SK-N-SH (cell line): ENCODE data around the gene KCNF1. TPM values are rescaled to one million over a fixed set of nuclear protein-coding genes. Genes with fewer than 3 reads are reported as not detected.

Experiments used
- CTCF ChIA-PET: fragments of 300-600, 350-600 bp; formaldehyde crosslinking; extraction: SDS; loops from one replicate; lab custom pipeline; 2021; lab: Yijun Ruan, JAX
- POLR2A ChIA-PET: fragments of 350-600 bp; sonication (Branson Sonifier 250); formaldehyde crosslinking; extraction: SDS; loops from one replicate; lab custom pipeline; 2020; ENCODE audit warnings: antibody characterized with exemption, inconsistent platforms; lab: Yijun Ruan, JAX
- DNase-seq: peaks from one replicate; pipeline ENCODE4 v3.0.0; 2012
- H2AFZ ChIP-seq: fragments of 200-600 bp; sonication (generic); 2 replicates; pipeline ENCODE4 v1.8.1; 2016; ENCODE audit warnings: antibody characterized with exemption, mild to moderate bottlenecking, low read depth
- H3F3A ChIP-seq: fragments of 200-600 bp; sonication (generic); replicated peaks from 2 replicates; pipeline ENCODE3; 2016; ENCODE audit warnings: antibody characterized with exemption, mild to moderate bottlenecking; ENCODE audit not compliant: insufficient read depth
- H3K27ac ChIP-seq, 2 experiments: fragments of 200-500 bp in 1 of 2; fragments of 200-600 bp in 1 of 2; sonication (Bioruptor generic) in 1 of 2; sonication (generic), shearing (Covaris generic) in 1 of 2; 2 replicates each; pipeline versions ENCODE4 v1.5.1 to v1.6.1; 2014 to 2016; ENCODE audit warnings: low read depth in 2 of 2, inconsistent platforms in 1 of 2, low read length in 1 of 2, mild to moderate bottlenecking in 1 of 2, mixed read lengths in 1 of 2
- H3K27me3 ChIP-seq: fragments of 200-600 bp; sonication (generic), shearing (Covaris generic); 2 replicates; pipeline ENCODE4 v1.6.1; 2016; ENCODE audit warnings: mixed run types; ENCODE audit not compliant: insufficient read depth
- H3K36me3 ChIP-seq, 2 experiments: fragments of 200-500 bp in 1 of 2; fragments of 200-600 bp in 1 of 2; sonication (Bioruptor generic) in 1 of 2; sonication (generic) in 1 of 2; replicated peaks in 1 of 2; 2 replicates each; pipeline versions ENCODE3 to v1.5.1; 2014 to 2016; ENCODE audit warnings: low read length in 1 of 2, mild to moderate bottlenecking in 1 of 2; ENCODE audit not compliant: insufficient read depth in 2 of 2, control insufficient read depth in 1 of 2
- H3K4me1 ChIP-seq, 2 experiments: fragments of 200-500 bp in 1 of 2; fragments of 200-600 bp in 1 of 2; sonication (Bioruptor generic) in 1 of 2; sonication (generic), shearing (Covaris generic) in 1 of 2; 2 replicates each; pipeline versions ENCODE4 v1.5.1 to v1.6.1; 2014 to 2016; ENCODE audit warnings: low read depth in 1 of 2, low read length in 1 of 2, mixed run types in 1 of 2; ENCODE audit not compliant: insufficient read depth in 2 of 2, control insufficient read depth in 1 of 2
- H3K4me2 ChIP-seq: fragments of 200-600 bp; sonication (generic), shearing (Covaris generic); 2 replicates; pipeline ENCODE4 v1.6.1; 2017; ENCODE audit warnings: mixed run types
- H3K4me3 ChIP-seq, 2 experiments: fragments of 200-500 bp in 1 of 2; fragments of 200-600 bp in 1 of 2; sonication (Bioruptor generic) in 1 of 2; sonication (generic), shearing (Covaris generic) in 1 of 2; 2 replicates each; pipeline versions ENCODE4 v1.5.1 to v1.8.1; 2014 to 2016; ENCODE audit warnings: low read depth in 2 of 2, inconsistent platforms in 1 of 2, low read length in 1 of 2, mild to moderate bottlenecking in 1 of 2, mixed read lengths in 1 of 2, moderate library complexity in 1 of 2
- H3K79me2 ChIP-seq: fragments of 200-600 bp; sonication (generic); 2 replicates; pipeline ENCODE4 v1.8.1; 2017; ENCODE audit warnings: mild to moderate bottlenecking; ENCODE audit not compliant: insufficient read depth
- H3K9ac ChIP-seq: fragments of 200-600 bp; sonication (generic); 2 replicates; pipeline ENCODE4 v1.6.1; 2017; ENCODE audit warnings: mixed run types
- H3K9me2 ChIP-seq: fragments of 200-600 bp; sonication (generic); 2 replicates; pipeline ENCODE4 v1.6.1; 2017; ENCODE audit warnings: mixed run types
- H3K9me3 ChIP-seq: fragments of 200-600 bp; sonication (generic); 2 replicates; pipeline ENCODE4 v1.6.1; 2017; ENCODE audit warnings: mixed run types, mild to moderate bottlenecking, moderate library complexity
- H4K20me1 ChIP-seq: fragments of 200-600 bp; sonication (generic); 2 replicates; pipeline ENCODE4 v1.6.1; 2017; ENCODE audit warnings: mild to moderate bottlenecking, mixed run types; ENCODE audit not compliant: insufficient read depth
- EP300 ChIP-seq, 2 experiments: IDR thresholded peaks; 2 replicates each; pipeline versions ENCODE4 v1.4.0 to v1.6.1; 2012; ENCODE audit warnings: borderline replicate concordance in 1 of 2, low read depth in 1 of 2, low read length in 1 of 2
- FOSL2 ChIP-seq: IDR thresholded peaks from 2 replicates; pipeline ENCODE4 v1.4.0; 2012; ENCODE audit warnings: low read depth, mild to moderate bottlenecking, moderate library complexity, borderline replicate concordance
- GABPA ChIP-seq: IDR thresholded peaks from 2 replicates; pipeline ENCODE4 v1.4.0; 2012; ENCODE audit warnings: low read depth, mild to moderate bottlenecking
- GATA2 ChIP-seq: sonication (generic); formaldehyde crosslinking; IDR thresholded peaks from 2 replicates; pipeline ENCODE4 v1.5.0; 2020; ENCODE audit warnings: mild to moderate bottlenecking, missing genetic modification reagents
- JUND ChIP-seq: IDR thresholded peaks from 2 replicates; pipeline ENCODE4 v1.4.0; 2012
- MEF2A ChIP-seq: IDR thresholded peaks from 2 replicates; pipeline ENCODE4 v1.4.0; 2012; ENCODE audit warnings: low read depth, borderline replicate concordance
- NFIC ChIP-seq: IDR thresholded peaks from 2 replicates; pipeline ENCODE4 v1.4.0; 2012; ENCODE audit warnings: borderline replicate concordance
- NRF1 ChIP-seq: IDR thresholded peaks from 2 replicates; pipeline ENCODE4 v1.6.1; 2012; ENCODE audit warnings: low read depth, mild to moderate bottlenecking, low read length
- POLR2AphosphoS5 ChIP-seq: IDR thresholded peaks from 2 replicates; pipeline ENCODE4 v1.6.1; 2012; ENCODE audit warnings: low read depth, low read length
- RXRA ChIP-seq: IDR thresholded peaks from 2 replicates; pipeline ENCODE4 v1.4.0; 2012; ENCODE audit warnings: low read depth, mild to moderate bottlenecking, borderline replicate concordance
- TAF1 ChIP-seq: IDR thresholded peaks from 2 replicates; pipeline ENCODE4 v1.6.1; 2012; ENCODE audit warnings: low read depth, mild to moderate bottlenecking, low read length, moderate library complexity, borderline replicate concordance
- TCF12 ChIP-seq: IDR thresholded peaks from 2 replicates; pipeline ENCODE4 v1.4.0; 2012
- TEAD4 ChIP-seq: IDR thresholded peaks from 2 replicates; pipeline ENCODE4 v1.4.0; 2012; ENCODE audit warnings: mild to moderate bottlenecking, borderline replicate concordance; ENCODE audit not compliant: insufficient read depth
- YY1 ChIP-seq: IDR thresholded peaks from 2 replicates; pipeline ENCODE4 v1.4.0; 2012; ENCODE audit warnings: low read depth, mild to moderate bottlenecking
- ZBTB33 ChIP-seq: IDR thresholded peaks from 2 replicates; pipeline ENCODE4 v1.4.0; 2012; ENCODE audit warnings: low read depth, borderline replicate concordance
- WGBS: methylation state at CpG from one replicate; pipeline ENCODE4 v1.1.6; 2017; ENCODE audit warnings: low lambda C conversion rate; 5-methylcytosine and 5-hydroxymethylcytosine counted together
- polyA plus RNA-seq, 3 experiments: library from polyadenylated mRNA; depleted of rRNA; stranded (reverse); fragments of >200 nt; gene quantifications; 2 replicates each; pipeline ENCODE4 v1.2.3, GENCODE V29; 2012
- TF ChIP-seq, protein P1 (sequence below): fragments of 200-600 bp; sonication (generic); IDR thresholded peaks from 2 replicates; pipeline ENCODE4 v1.6.1; 2017; ENCODE audit warnings: antibody characterized with exemption, mild to moderate bottlenecking, moderate library complexity
- TF ChIP-seq, protein P2 (sequence below): IDR thresholded peaks from 2 replicates; pipeline ENCODE4 v1.6.1; 2012; ENCODE audit warnings: mild to moderate bottlenecking, low read depth, low read length, moderate library complexity
- TF ChIP-seq, protein P3 (sequence below): IDR thresholded peaks from 2 replicates; pipeline ENCODE4; 2012
- TF ChIP-seq, protein P4 (sequence below): IDR thresholded peaks from 2 replicates; pipeline ENCODE4 v1.4.0; 2012; ENCODE audit warnings: low read depth

Gene KCNF1
- polyA plus RNA-seq, 1 of the 3 experiments (the other 2 are of a cell fraction): 0.23 TPM

GRCh38 chr2:10935953-10936942 lies 24.5 kb downstream of the KCNF1 start:
- no peaks in the 10 kb centered on the region for H3K36me3 ChIP-seq
- H3K9ac ChIP-seq: peak overlapping the region; percentile 54; the same call in 1 of the 2 replicates
- WGBS: 48% methylated on average over 17 of the region's 17 CpGs
- H3K9me3 ChIP-seq: no peaks in the 10 kb centered on the region
- H3K4me1 ChIP-seq: peaks cover 17 to 37% of the 10 kb centered on the region in 2 experiments; a peak in 3 of 4 replicates
- H3K9me2 ChIP-seq: no peaks in the 10 kb centered on the region
- H3K27ac ChIP-seq: peak overlapping the region in 1 of 2 experiments; percentile 93; a peak in 2 of 4 replicates
- peak overlapping the region; percentile 10; the same call in 1 of the 2 replicates for H2AFZ ChIP-seq
- TF ChIP-seq POLR2AphosphoS5: no peak; the same call in 1 of the 2 replicates
- peak; percentile 99 for TF ChIP-seq FOSL2
- peak; percentile 88; the same call in 1 of the 2 replicates for TF ChIP-seq RXRA
- no peak for TF ChIP-seq GABPA
- TF ChIP-seq EP300 (IDR thresholded peaks at IDR 0.05; ENCODE audit: borderline replicate concordance in 1 of 2, low read depth in 1 of 2, low read length in 1 of 2): peak in 1 of 2 experiments; percentile 82; a peak in 2 of 4 replicates
- TF ChIP-seq, protein P1, sequence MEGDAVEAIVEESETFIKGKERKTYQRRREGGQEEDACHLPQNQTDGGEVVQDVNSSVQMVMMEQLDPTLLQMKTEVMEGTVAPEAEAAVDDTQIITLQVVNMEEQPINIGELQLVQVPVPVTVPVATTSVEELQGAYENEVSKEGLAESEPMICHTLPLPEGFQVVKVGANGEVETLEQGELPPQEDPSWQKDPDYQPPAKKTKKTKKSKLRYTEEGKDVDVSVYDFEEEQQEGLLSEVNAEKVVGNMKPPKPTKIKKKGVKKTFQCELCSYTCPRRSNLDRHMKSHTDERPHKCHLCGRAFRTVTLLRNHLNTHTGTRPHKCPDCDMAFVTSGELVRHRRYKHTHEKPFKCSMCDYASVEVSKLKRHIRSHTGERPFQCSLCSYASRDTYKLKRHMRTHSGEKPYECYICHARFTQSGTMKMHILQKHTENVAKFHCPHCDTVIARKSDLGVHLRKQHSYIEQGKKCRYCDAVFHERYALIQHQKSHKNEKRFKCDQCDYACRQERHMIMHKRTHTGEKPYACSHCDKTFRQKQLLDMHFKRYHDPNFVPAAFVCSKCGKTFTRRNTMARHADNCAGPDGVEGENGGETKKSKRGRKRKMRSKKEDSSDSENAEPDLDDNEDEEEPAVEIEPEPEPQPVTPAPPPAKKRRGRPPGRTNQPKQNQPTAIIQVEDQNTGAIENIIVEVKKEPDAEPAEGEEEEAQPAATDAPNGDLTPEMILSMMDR: peak; percentile 20
- TF ChIP-seq, protein P2, sequence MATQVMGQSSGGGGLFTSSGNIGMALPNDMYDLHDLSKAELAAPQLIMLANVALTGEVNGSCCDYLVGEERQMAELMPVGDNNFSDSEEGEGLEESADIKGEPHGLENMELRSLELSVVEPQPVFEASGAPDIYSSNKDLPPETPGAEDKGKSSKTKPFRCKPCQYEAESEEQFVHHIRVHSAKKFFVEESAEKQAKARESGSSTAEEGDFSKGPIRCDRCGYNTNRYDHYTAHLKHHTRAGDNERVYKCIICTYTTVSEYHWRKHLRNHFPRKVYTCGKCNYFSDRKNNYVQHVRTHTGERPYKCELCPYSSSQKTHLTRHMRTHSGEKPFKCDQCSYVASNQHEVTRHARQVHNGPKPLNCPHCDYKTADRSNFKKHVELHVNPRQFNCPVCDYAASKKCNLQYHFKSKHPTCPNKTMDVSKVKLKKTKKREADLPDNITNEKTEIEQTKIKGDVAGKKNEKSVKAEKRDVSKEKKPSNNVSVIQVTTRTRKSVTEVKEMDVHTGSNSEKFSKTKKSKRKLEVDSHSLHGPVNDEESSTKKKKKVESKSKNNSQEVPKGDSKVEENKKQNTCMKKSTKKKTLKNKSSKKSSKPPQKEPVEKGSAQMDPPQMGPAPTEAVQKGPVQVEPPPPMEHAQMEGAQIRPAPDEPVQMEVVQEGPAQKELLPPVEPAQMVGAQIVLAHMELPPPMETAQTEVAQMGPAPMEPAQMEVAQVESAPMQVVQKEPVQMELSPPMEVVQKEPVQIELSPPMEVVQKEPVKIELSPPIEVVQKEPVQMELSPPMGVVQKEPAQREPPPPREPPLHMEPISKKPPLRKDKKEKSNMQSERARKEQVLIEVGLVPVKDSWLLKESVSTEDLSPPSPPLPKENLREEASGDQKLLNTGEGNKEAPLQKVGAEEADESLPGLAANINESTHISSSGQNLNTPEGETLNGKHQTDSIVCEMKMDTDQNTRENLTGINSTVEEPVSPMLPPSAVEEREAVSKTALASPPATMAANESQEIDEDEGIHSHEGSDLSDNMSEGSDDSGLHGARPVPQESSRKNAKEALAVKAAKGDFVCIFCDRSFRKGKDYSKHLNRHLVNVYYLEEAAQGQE: peak; percentile 54; the same call in 1 of the 2 replicates
- peak; percentile 79 for TF ChIP-seq TEAD4
- peak; percentile 75 for TF ChIP-seq NFIC
- TF ChIP-seq, protein P3, sequence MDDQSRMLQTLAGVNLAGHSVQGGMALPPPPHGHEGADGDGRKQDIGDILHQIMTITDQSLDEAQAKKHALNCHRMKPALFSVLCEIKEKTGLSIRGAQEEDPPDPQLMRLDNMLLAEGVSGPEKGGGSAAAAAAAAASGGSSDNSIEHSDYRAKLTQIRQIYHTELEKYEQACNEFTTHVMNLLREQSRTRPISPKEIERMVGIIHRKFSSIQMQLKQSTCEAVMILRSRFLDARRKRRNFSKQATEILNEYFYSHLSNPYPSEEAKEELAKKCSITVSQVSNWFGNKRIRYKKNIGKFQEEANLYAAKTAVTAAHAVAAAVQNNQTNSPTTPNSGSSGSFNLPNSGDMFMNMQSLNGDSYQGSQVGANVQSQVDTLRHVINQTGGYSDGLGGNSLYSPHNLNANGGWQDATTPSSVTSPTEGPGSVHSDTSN: peak; percentile 79; the same call in 1 of the 2 replicates
- TF ChIP-seq JUND: peak; percentile 92
- TF ChIP-seq GATA2 (CRISPR knock-in tag): no peak
- peak; percentile 61; the same call in 1 of the 2 replicates for TF ChIP-seq ZBTB33
- no peak for TF ChIP-seq TAF1
- TF ChIP-seq, protein P4, sequence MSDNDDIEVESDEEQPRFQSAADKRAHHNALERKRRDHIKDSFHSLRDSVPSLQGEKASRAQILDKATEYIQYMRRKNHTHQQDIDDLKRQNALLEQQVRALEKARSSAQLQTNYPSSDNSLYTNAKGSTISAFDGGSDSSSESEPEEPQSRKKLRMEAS: peak; percentile 58; the same call in 1 of the 2 replicates
- TF ChIP-seq MEF2A: no peak
- TF ChIP-seq TCF12: peak; percentile 86
- TF ChIP-seq YY1: peak; percentile 41; the same call in 1 of the 2 replicates
- no peak for TF ChIP-seq NRF1
- no peaks in the 10 kb centered on the region for H4K20me1 ChIP-seq
- H3K4me3 ChIP-seq: no peak overlapping the region
- H3K79me2 ChIP-seq: no peaks in the 10 kb centered on the region
- ChIA-PET CTCF (no interaction called here), POLR2A (no interaction called here)
- no peak for DNase-seq
- peak overlapping the region; percentile 31 for H3K4me2 ChIP-seq
- no peaks in the 10 kb centered on the region for H3F3A ChIP-seq
- no peaks in the 10 kb centered on the region for H3K27me3 ChIP-seq
